Stomach (tissue), 9 donors: Measurements from ENCODE around the gene CEP57L1. TPM values are rescaled to one million over a fixed set of nuclear protein-coding genes. Genes with fewer than 3 reads are reported as not detected.

ENCODE experiments used
- DNase-seq, 2 donors: peaks; one replicate each; pipeline versions ENCODE4 v3.0.0 to v3.0.0-alpha.2; 2013 to 2019
- H3K27ac ChIP-seq, 5 donors: fragments of 200-600 bp in 4 of 5; sonication (generic) in 4 of 5; one replicate each; pipeline ENCODE4 v1.5.1; 2013 to 2019; ENCODE audit warnings: mild to moderate bottlenecking in 1 of 5, moderate library complexity in 1 of 5
- H3K27me3 ChIP-seq, 3 donors: fragments of 200-600 bp; sonication (generic); one replicate each; pipeline ENCODE4 v1.5.1; 2017 to 2019; ENCODE audit warnings: mixed run types in 1 of 3
- H3K36me3 ChIP-seq, 4 donors: fragments of 200-600 bp; sonication (generic); 1 replicate in 3 of 4; 2 replicates in 1 of 4; pipeline ENCODE4 v1.5.1; 2016 to 2019
- H3K4me1 ChIP-seq, 4 donors: fragments of 200-600 bp; sonication (generic); one replicate each; pipeline ENCODE4 v1.5.1; 2016 to 2019
- H3K4me3 ChIP-seq, 4 donors: fragments of 200-600 bp; sonication (generic) in 3 of 4; one replicate each; pipeline ENCODE4 v1.5.1; 2016 to 2019; ENCODE audit warnings: mild to moderate bottlenecking in 1 of 4
- H3K9me3 ChIP-seq, 4 donors: fragments of 200-600 bp; sonication (generic); one replicate each; pipeline ENCODE4 v1.5.1; 2016 to 2019
- EP300 ChIP-seq: sonication (generic); formaldehyde crosslinking; IDR thresholded peaks from one replicate; pipeline ENCODE4 v1.6.1; 2017; ENCODE audit warnings: antibody characterized with exemption
- POLR2A ChIP-seq, 4 donors: fragments of 450-650 bp; IDR thresholded peaks; one replicate each; pipeline ENCODE4 v1.6.1; 2016; ENCODE audit warnings: antibody characterized with exemption in 4 of 4, control low read depth in 2 of 4, mild to moderate bottlenecking in 1 of 4, moderate library complexity in 1 of 4
- POLR2AphosphoS5 ChIP-seq, 3 donors: sonication (generic); formaldehyde crosslinking; IDR thresholded peaks; one replicate each; pipeline ENCODE4 v1.6.1; 2016; ENCODE audit warnings: antibody characterized with exemption in 3 of 3
- WGBS, 5 donors: extraction: QIAGEN DNeasy Blood & Tissue Kit in 3 of 5; methylation state at CpG; one replicate each; pipeline versions ENCODE4 v1.1.5 to v1.1.7; 2013 to 2018; 5-methylcytosine and 5-hydroxymethylcytosine counted together
- intact Hi-C: fragments of 100-400 bp; cut with DNase I; formaldehyde crosslinking; loops from one replicate; pipeline ENCODE4 v1.15.1; 2023; ENCODE audit warnings: low total_unique reads
- polyA plus RNA-seq, 3 donors: library from polyadenylated mRNA; stranded (reverse); fragments of 200-250 nt; gene quantifications; one replicate each; pipeline ENCODE4 v1.2.3, GENCODE V29; 2013
- total RNA-seq, 5 donors: library from RNA; depleted of rRNA; stranded (reverse); fragments of >200 nt; gene quantifications; one replicate each; pipeline versions ENCODE4 v1.1.0 to v1.2.3, GENCODE V29; 2014 to 2016
- TF ChIP-seq, protein P1 (sequence below), 7 experiments: fragments of 450-650 bp in 4 of 7; fragments of 200-600 bp in 3 of 7; sonication (generic) in 3 of 7; IDR thresholded peaks; one replicate each; pipeline ENCODE4 v1.5.1; 2016 to 2019; ENCODE audit warnings: antibody characterized with exemption in 7 of 7, control low read depth in 2 of 7, mild to moderate bottlenecking in 1 of 7
- donor health status: healthy with polysubstance abuse.
- donor health status: Bipolar disorder and iron deficiency.
- donor health status: healthy.

CEP57L1 gene
- total and polyA plus RNA-seq, 8 donors: 4.5 to 63.6 (median 13.8) TPM; not detected in 1

DNA sequence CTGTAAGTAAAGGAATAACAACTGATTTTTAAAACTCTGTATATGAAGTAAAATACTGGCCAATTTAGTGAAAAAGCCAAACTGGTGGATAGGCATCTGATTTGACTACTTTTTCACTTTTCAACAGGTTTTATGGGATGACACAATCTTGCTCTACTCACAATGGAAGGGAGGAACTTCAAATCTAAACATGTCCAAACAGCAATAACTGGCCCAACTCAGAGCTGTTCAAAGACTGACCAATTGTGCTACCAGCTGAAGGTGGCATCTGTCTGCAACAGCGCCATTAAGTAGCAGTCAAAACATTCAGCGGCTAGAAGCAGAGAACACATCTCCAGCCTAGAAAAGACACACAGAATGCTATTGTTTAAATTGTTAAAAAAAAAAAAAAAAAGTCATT, 45.3 kb upstream of the CEP57L1 start:
- Histone ChIP-seq H3K4me1 (peaks cover 0 to 45% (median 23%) of the 10 kb centered on the region in 4 donors), H3K27ac (no peak overlapping the region), H3K36me3 (no peaks in the 10 kb centered on the region), H3K27me3 (no peaks in the 10 kb centered on the region), H3K4me3 (no peak overlapping the region), H3K9me3 (no peaks in the 10 kb centered on the region)
- TF ChIP-seq EP300: no peak
- no peak for TF ChIP-seq POLR2AphosphoS5 (IDR thresholded peaks at IDR 0.05)
- TF ChIP-seq POLR2A (IDR thresholded peaks at IDR 0.05): no peak
- TF ChIP-seq, protein P1, sequence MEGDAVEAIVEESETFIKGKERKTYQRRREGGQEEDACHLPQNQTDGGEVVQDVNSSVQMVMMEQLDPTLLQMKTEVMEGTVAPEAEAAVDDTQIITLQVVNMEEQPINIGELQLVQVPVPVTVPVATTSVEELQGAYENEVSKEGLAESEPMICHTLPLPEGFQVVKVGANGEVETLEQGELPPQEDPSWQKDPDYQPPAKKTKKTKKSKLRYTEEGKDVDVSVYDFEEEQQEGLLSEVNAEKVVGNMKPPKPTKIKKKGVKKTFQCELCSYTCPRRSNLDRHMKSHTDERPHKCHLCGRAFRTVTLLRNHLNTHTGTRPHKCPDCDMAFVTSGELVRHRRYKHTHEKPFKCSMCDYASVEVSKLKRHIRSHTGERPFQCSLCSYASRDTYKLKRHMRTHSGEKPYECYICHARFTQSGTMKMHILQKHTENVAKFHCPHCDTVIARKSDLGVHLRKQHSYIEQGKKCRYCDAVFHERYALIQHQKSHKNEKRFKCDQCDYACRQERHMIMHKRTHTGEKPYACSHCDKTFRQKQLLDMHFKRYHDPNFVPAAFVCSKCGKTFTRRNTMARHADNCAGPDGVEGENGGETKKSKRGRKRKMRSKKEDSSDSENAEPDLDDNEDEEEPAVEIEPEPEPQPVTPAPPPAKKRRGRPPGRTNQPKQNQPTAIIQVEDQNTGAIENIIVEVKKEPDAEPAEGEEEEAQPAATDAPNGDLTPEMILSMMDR (IDR thresholded peaks at IDR 0.05): no peak
- DNase-seq: no peak
- intact Hi-C loops: no loop called here
- 81 to 89% (median 87%) methylated on average over 2 of the region's 2 CpGs for WGBS, 5 donors

DNA sequence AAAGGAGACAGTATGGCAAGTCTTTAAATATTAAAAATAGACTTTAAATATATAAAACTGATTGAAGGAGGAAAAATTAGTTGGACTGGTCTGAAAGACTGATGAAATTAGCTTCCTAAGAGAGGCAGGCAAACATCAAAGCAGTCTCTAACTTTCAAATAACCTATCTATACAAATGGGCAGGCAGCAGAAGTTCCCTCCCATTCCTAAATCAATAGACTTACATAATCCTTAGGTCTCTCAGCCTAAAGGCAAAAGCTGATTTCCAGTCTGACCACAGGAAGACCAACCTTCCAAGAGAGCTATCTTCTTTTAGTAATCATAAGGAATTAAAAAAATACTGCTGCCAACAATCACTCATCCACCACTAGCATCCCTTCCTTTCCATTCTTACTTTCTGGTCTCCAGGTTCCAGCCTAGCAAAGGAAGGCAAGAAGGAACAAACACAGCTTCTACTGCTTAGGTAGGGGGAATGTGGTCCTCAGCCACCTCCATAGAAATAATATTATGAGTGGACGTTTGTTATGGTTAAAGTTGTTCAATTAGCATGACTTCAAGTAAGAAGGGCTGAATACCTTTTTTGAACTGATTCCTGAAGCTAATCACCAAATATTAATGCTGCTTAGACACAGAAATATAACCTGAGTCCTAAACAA, 44.7 kb upstream of the CEP57L1 start:
- no peaks in the 10 kb centered on the region for H3K36me3 ChIP-seq
- H3K27ac ChIP-seq: no peak overlapping the region
- H3K4me3 ChIP-seq: no peak overlapping the region
- WGBS, 5 donors: 62 to 84% (median 71%) methylated on average over 1 of the region's 1 CpG
- no peak for DNase-seq
- intact Hi-C loops: no loop called here
- no peaks in the 10 kb centered on the region for H3K9me3 ChIP-seq
- no peak for TF ChIP-seq EP300
- TF ChIP-seq, protein P1 (IDR thresholded peaks at IDR 0.05): no peak
- TF ChIP-seq POLR2A (IDR thresholded peaks at IDR 0.05): no peak
- no peak for TF ChIP-seq POLR2AphosphoS5 (IDR thresholded peaks at IDR 0.05)
- H3K4me1 ChIP-seq: peaks cover 0 to 45% (median 22%) of the 10 kb centered on the region in 4 donors
- no peaks in the 10 kb centered on the region for H3K27me3 ChIP-seq

GRCh38 chr6:109051301-109052017, 43.8 kb upstream of the CEP57L1 start:
- no peak for DNase-seq
- intact Hi-C loops: no loop called here
- no peak for TF ChIP-seq EP300
- TF ChIP-seq POLR2A (IDR thresholded peaks at IDR 0.05): no peak
- TF ChIP-seq POLR2AphosphoS5 (IDR thresholded peaks at IDR 0.05): no peak
- TF ChIP-seq, protein P1 (IDR thresholded peaks at IDR 0.05): no peak
- H3K27me3 ChIP-seq: no peaks in the 10 kb centered on the region
- H3K4me3 ChIP-seq: no peak overlapping the region
- peaks cover 0 to 54% (median 21%) of the 10 kb centered on the region in 4 donors for H3K4me1 ChIP-seq
- no peak overlapping the region for H3K27ac ChIP-seq
- WGBS, 5 donors: 62 to 71% (median 70%) methylated on average over 1 of the region's 1 CpG
- H3K9me3 ChIP-seq: no peaks in the 10 kb centered on the region
- no peaks in the 10 kb centered on the region for H3K36me3 ChIP-seq

DNA sequence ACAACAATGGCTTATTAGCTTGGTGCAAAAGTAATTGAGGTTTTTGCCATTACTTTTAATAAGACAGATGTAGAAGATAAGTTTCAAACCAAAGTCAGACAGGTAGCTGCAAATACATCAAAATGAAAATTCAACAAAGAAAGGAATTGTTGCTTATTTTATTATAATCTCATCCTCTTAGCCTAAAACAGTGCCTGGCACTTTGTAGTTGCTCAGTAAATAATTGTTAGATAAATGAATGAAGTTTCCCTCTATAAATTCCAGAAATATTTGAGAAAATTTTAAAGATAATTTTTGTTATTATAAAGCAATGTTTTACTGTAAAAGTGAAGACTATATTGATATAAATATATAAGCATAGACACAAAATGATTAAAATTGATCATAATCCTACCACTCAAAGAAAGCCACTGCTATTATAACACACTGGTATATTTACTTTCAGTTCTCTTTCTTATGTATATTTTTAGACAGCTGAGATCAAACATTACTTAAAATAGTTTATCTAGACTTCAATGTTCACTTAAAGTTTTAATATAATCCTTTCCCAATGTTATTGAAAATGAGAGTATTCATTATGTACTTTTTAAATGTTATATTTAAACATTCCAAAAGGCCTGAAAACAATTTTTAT, 43.2 kb upstream of the CEP57L1 start:
- Histone ChIP-seq H3K27ac (no peak overlapping the region), H3K9me3 (no peaks in the 10 kb centered on the region), H3K4me3 (no peak overlapping the region), H3K36me3 (no peaks in the 10 kb centered on the region), H3K27me3 (no peaks in the 10 kb centered on the region), H3K4me1 (peaks cover 0 to 58% (median 21%) of the 10 kb centered on the region in 4 donors)
- TF ChIP-seq POLR2A (IDR thresholded peaks at IDR 0.05) (no peak), POLR2AphosphoS5 (IDR thresholded peaks at IDR 0.05) (no peak), EP300 (no peak)
- TF ChIP-seq, protein P1 (IDR thresholded peaks at IDR 0.05): no peak
- intact Hi-C loops: no loop called here
- DNase-seq: no peak
